IMR-90 (cell line): ENCODE measurements around the gene POU3F2. TPM values are rescaled to one million over a fixed set of nuclear protein-coding genes. Genes with fewer than 3 reads are reported as not detected.

Experiments
- ATAC-seq: fragments of 200-7000 bp; cut with Tn5 transposase; 2 replicates; pipeline ENCODE4 v1.9.1; 2020; ENCODE audit warnings: low read depth, mild to moderate bottlenecking, moderate library complexity
- BruUV-seq: library from RNA; stranded (reverse); fragments of 400-500 nt; replicated peaks from 2 replicates; lab custom pipeline; 2021; lab: Mats Ljungman, UMichigan
- CTCF ChIA-PET: fragments of 300-600 bp; formaldehyde crosslinking; extraction: SDS; loops from one replicate; lab custom pipeline; 2021; ENCODE audit warnings: antibody characterized with exemption; lab: Yijun Ruan, JAX
- POLR2A ChIA-PET: fragments of 300-600 bp; sonication (Branson Sonifier 250); formaldehyde crosslinking; loops from one replicate; lab custom pipeline; 2022; ENCODE audit warnings: antibody characterized with exemption; ENCODE audit not compliant: unreplicated experiment; lab: Charles Lee
- DNase-seq: peaks from one replicate; pipeline ENCODE4 v3.0.0; 2013
- H2AFZ ChIP-seq: replicated peaks from 2 replicates; pipeline ENCODE3; 2013; ENCODE audit warnings: low read length, mild to moderate bottlenecking; ENCODE audit not compliant: poor library complexity
- H2AK5ac ChIP-seq: 2 replicates; pipeline ENCODE4 v1.6.1; 2013; ENCODE audit warnings: low read depth, low read length, inconsistent platforms
- H2AK9ac ChIP-seq: replicated peaks from 2 replicates; pipeline ENCODE3; 2013; ENCODE audit warnings: mild to moderate bottlenecking, low read depth, low read length, moderate library complexity; ENCODE audit not compliant: poor library complexity
- H2BK120ac ChIP-seq: 2 replicates; pipeline ENCODE4 v1.6.1; 2013; ENCODE audit warnings: low read depth, low read length, inconsistent platforms
- H2BK15ac ChIP-seq: 3 replicates; pipeline ENCODE4 v1.6.1; 2013; ENCODE audit warnings: low read depth, low read length, inconsistent platforms
- H2BK20ac ChIP-seq: 2 replicates; pipeline ENCODE4 v1.6.1; 2013; ENCODE audit warnings: low read depth, mild to moderate bottlenecking, inconsistent platforms, low read length, moderate library complexity
- H2BK5ac ChIP-seq: 2 replicates; pipeline ENCODE4 v1.6.1; 2013; ENCODE audit warnings: mild to moderate bottlenecking, low read depth, low read length, inconsistent platforms; ENCODE audit not compliant: poor library complexity, severe bottlenecking
- H3K14ac ChIP-seq: replicated peaks from 2 replicates; pipeline ENCODE4 v1.6.1; 2013; ENCODE audit warnings: low read depth, low read length, inconsistent platforms
- H3K18ac ChIP-seq: 2 replicates; pipeline ENCODE4 v1.6.1; 2013; ENCODE audit warnings: low read depth, low read length, control low read depth
- H3K23ac ChIP-seq: 2 replicates; pipeline ENCODE4 v1.6.1; 2013; ENCODE audit warnings: low read depth, low read length, inconsistent platforms
- H3K27ac ChIP-seq: 2 replicates; pipeline ENCODE4 v1.5.1; 2013; ENCODE audit warnings: mild to moderate bottlenecking, control low read depth, low read length; ENCODE audit not compliant: insufficient read depth
- H3K27me3 ChIP-seq: 2 replicates; pipeline ENCODE4 v1.6.1; 2013; ENCODE audit warnings: low read length; ENCODE audit not compliant: control insufficient read depth, insufficient read depth
- H3K36me3 ChIP-seq: 2 replicates; pipeline ENCODE4 v1.6.1; 2013; ENCODE audit warnings: low read length, mixed read lengths; ENCODE audit not compliant: control insufficient read depth, insufficient read depth
- H3K4ac ChIP-seq: 2 replicates; pipeline ENCODE4 v1.6.1; 2013; ENCODE audit warnings: low read depth, low read length, inconsistent platforms
- H3K4me1 ChIP-seq: 2 replicates; pipeline ENCODE4 v1.6.1; 2013; ENCODE audit warnings: low read length, mixed read lengths; ENCODE audit not compliant: control insufficient read depth, insufficient read depth
- H3K4me2 ChIP-seq: 2 replicates; pipeline ENCODE4 v1.6.1; 2013; ENCODE audit warnings: low read depth, mild to moderate bottlenecking, control low read depth, low read length, moderate library complexity
- H3K4me3 ChIP-seq: 2 replicates; pipeline ENCODE4 v1.5.1; 2013; ENCODE audit warnings: low read depth, mild to moderate bottlenecking, control low read depth, low read length, moderate library complexity; ENCODE audit not compliant: insufficient read depth
- H3K56ac ChIP-seq: 2 replicates; pipeline ENCODE4 v1.6.1; 2013; ENCODE audit warnings: low read length, inconsistent platforms; ENCODE audit not compliant: insufficient read depth; ENCODE audit errors: extremely low read depth
- H3K79me1 ChIP-seq, 2 experiments: 2 replicates each; pipeline ENCODE4 v1.6.1; 2013; ENCODE audit warnings: low read length in 2 of 2, inconsistent platforms in 1 of 2, low read depth in 1 of 2
- H3K9ac ChIP-seq: 2 replicates; pipeline ENCODE4 v1.6.1; 2013; ENCODE audit warnings: low read depth, low read length, control low read depth
- H3K9me1 ChIP-seq: 2 replicates; pipeline ENCODE4 v1.6.1; 2013; ENCODE audit warnings: low read length, inconsistent platforms; ENCODE audit not compliant: insufficient read depth
- H3K9me3 ChIP-seq: 2 replicates; pipeline ENCODE4 v1.6.1; 2013; ENCODE audit warnings: low read length; ENCODE audit not compliant: control insufficient read depth, insufficient read depth
- H4K20me1 ChIP-seq: 2 replicates; pipeline ENCODE4 v1.6.1; 2013; ENCODE audit warnings: low read length, inconsistent platforms; ENCODE audit not compliant: insufficient read depth
- H4K5ac ChIP-seq: 2 replicates; pipeline ENCODE4 v1.6.1; 2013; ENCODE audit warnings: mild to moderate bottlenecking, low read depth, low read length, control low read depth
- H4K8ac ChIP-seq, 2 experiments: 2 replicates each; pipeline ENCODE4 v1.6.1; 2013; ENCODE audit warnings: low read depth in 2 of 2, low read length in 2 of 2, control low read depth in 1 of 2, inconsistent platforms in 1 of 2
- H4K91ac ChIP-seq: 2 replicates; pipeline ENCODE4 v1.6.1; 2013; ENCODE audit warnings: low read depth, low read length, inconsistent platforms; ENCODE audit not compliant: insufficient read depth
- RFX5 ChIP-seq: IDR thresholded peaks from 2 replicates; pipeline ENCODE4 v1.8.0; 2012; ENCODE audit warnings: low read depth, mild to moderate bottlenecking, low read length, moderate library complexity
- dilution Hi-C: fragments of 300-500 bp; cut with HindIII; formaldehyde crosslinking; loops from one replicate; pipeline ENCODE4 v1.14.3; 2018; ENCODE audit warnings: low sequenced_read_pairs; ENCODE audit not compliant: unreplicated experiment
- in situ Hi-C: fragments of 300-500 bp; cut with MboI; formaldehyde crosslinking; loops from 3 replicates; pipeline ENCODE4 v1.14.3; 2019; ENCODE audit warnings: low sequenced_read_pairs, inconsistent platforms, mixed read lengths
- intact Hi-C: fragments of 100-400 bp; cut with micrococcal nuclease; formaldehyde crosslinking; loops from 2 replicates; pipeline ENCODE4 v1.10.0; 2022
- polyA plus RNA-seq, 3 experiments: library from polyadenylated mRNA; depleted of rRNA; stranded (reverse); fragments of >200 nt; gene quantifications; 2 replicates each; pipeline ENCODE4 v1.2.3, GENCODE V29; 2012; ENCODE audit warnings: low replicate concordance in 1 of 3
- total RNA-seq: library from RNA; depleted of rRNA; stranded (reverse); fragments of >200 nt; gene quantifications from 2 replicates; pipeline ENCODE4 v1.2.3, GENCODE V29; 2012

Gene POU3F2
- total and polyA plus RNA-seq, 2 of the 4 experiments (the other 2 are of a cell fraction) = not detected

- ChIA-PET POLR2A (no interaction called here), CTCF (no interaction called here)
- no peak overlapping the region for H3K9ac ChIP-seq
- no peaks in the 10 kb centered on the region for H3K9me3 ChIP-seq
- no peak overlapping the region for H2AK5ac ChIP-seq
- H3K79me1 ChIP-seq = peaks cover 0 to 3% of the 10 kb centered on the region in 2 experiments; a peak in 1 of 4 replicates
- no peak overlapping the region for H3K23ac ChIP-seq
- no peak overlapping the region for H4K8ac ChIP-seq
- 0 out of 2 replicates have a peak, but pooled peaks cover 2% of the 10 kb centered on the region for H3K9me1 ChIP-seq
- H3K14ac ChIP-seq = no peak overlapping the region
- no peak overlapping the region for H3K27ac ChIP-seq
- no peaks in the 10 kb centered on the region for H4K20me1 ChIP-seq
- H3K56ac ChIP-seq = no peak overlapping the region
- no TSS peak for BruUV-seq
- dilution Hi-C loops = no loop called here
- no peak overlapping the region for H2AK9ac ChIP-seq
- DNase-seq = no peak
- no peak overlapping the region for H2AFZ ChIP-seq
- H4K5ac ChIP-seq = no peak overlapping the region
- H3K4me3 ChIP-seq = no peak overlapping the region
- H3K36me3 ChIP-seq = peaks cover 3% of the 10 kb centered on the region; the same call in 1 of the 2 replicates
- TF ChIP-seq RFX5 = no peak
- no peak overlapping the region for H2BK5ac ChIP-seq
- no peak overlapping the region for H3K18ac ChIP-seq
- H3K4ac ChIP-seq = no peak overlapping the region
- H2BK120ac ChIP-seq = no peak overlapping the region
- no peak overlapping the region for H2BK20ac ChIP-seq
- in situ Hi-C loops = no loop called here
- ATAC-seq = no peak
- H3K27me3 ChIP-seq = no peaks in the 10 kb centered on the region
- H3K4me1 ChIP-seq = no peaks in the 10 kb centered on the region
- no peak overlapping the region for H3K4me2 ChIP-seq
- no peak overlapping the region for H2BK15ac ChIP-seq
- H4K91ac ChIP-seq = no peak overlapping the region
- intact Hi-C loops = no loop called here
Observed at GRCh38 chr6:98880486-98880885, 46.1 kb downstream of the POU3F2 start.
